Progenitor cell of endocrine pancreas (in vitro differentiated cells): ENCODE measurements around the gene API5. TPM values are rescaled to one million over a fixed set of nuclear protein-coding genes. Genes with fewer than 3 reads are reported as not detected.

ENCODE experiments used
- DNase-seq: peaks from one replicate; pipeline ENCODE4 v3.0.0; 2021; ENCODE audit warnings: low spot score; ENCODE audit not compliant: unreplicated experiment
- H3K27ac Mint-ChIP-seq: 2 replicates; pipeline ENCODE4 v1.8.0; 2021; ENCODE audit warnings: mild to moderate bottlenecking, moderate library complexity, mixed read lengths
- H3K27me3 Mint-ChIP-seq: 2 replicates; pipeline ENCODE4 v1.8.0; 2021; ENCODE audit warnings: mixed read lengths
- H3K36me3 Mint-ChIP-seq: 2 replicates; pipeline ENCODE4 v1.8.0; 2022; ENCODE audit warnings: mixed read lengths; ENCODE audit not compliant: insufficient read depth
- H3K4me1 Mint-ChIP-seq: 2 replicates; pipeline ENCODE4 v1.8.0; 2021; ENCODE audit warnings: low read depth, mixed read lengths
- H3K4me3 Mint-ChIP-seq: 2 replicates; pipeline ENCODE4 v1.8.0; 2021; ENCODE audit warnings: low read depth, mild to moderate bottlenecking, moderate library complexity, mixed read lengths
- H3K9me3 Mint-ChIP-seq: 2 replicates; pipeline ENCODE4 v1.8.0; 2021; ENCODE audit warnings: low read depth, mixed read lengths
- CTCF ChIP-seq: fragments of 200-600 bp; sonication (generic); IDR thresholded peaks from one replicate; pipeline ENCODE4 v1.5.0; 2021; ENCODE audit warnings: antibody characterized with exemption, mild to moderate bottlenecking; ENCODE audit not compliant: unreplicated experiment
- total RNA-seq: library from RNA; stranded (reverse); gene quantifications from 2 replicates; pipeline ENCODE4 v1.2.1, GENCODE V29; 2021

The API5 gene
- total RNA-seq, 1 donor from 2014 or later: 98.6 TPM

- no peak overlapping the region for H3K4me3 Mint-ChIP-seq
- no peaks in the 10 kb centered on the region for H3K9me3 Mint-ChIP-seq
- H3K4me1 Mint-ChIP-seq: no peaks in the 10 kb centered on the region
- H3K27ac Mint-ChIP-seq: no peak overlapping the region
- H3K27me3 Mint-ChIP-seq: no peaks in the 10 kb centered on the region
- no peak for DNase-seq
- TF ChIP-seq CTCF: no peak
- H3K36me3 Mint-ChIP-seq: peaks cover 30% of the 10 kb centered on the region
Observed at GRCh38 chr11:43392713-43393112, 80.9 kb downstream of the API5 start.

- no peak for DNase-seq
- Mint-ChIP-seq H3K27me3 (no peaks in the 10 kb centered on the region), H3K27ac (no peak overlapping the region), H3K9me3 (no peaks in the 10 kb centered on the region), H3K4me3 (no peak overlapping the region), H3K36me3 (peaks cover 32% of the 10 kb centered on the region), H3K4me1 (no peaks in the 10 kb centered on the region)
- TF ChIP-seq CTCF: no peak
Observed at GRCh38 chr11:43393765-43394355, 82.1 kb downstream of the API5 start.

Other genes with a start within 250 kb of the API5 start
- 108 and 110 TPM in 2 replicates for gene TTC17, start 46.9 kb downstream of the API5 start, total RNA-seq